ENCODE data around the gene PTPN14. TPM values are rescaled to one million over a fixed set of nuclear protein-coding genes. Genes with fewer than 3 reads are reported as not detected.
"Not testable (repeated sequence)": the region's sequence is repeated elsewhere in the genome, so short reads cannot be mapped to it uniquely, and the experiment has no call there.

The PTPN14 gene
- total RNA-seq, 2 experiments from 2014 or later = 0.08 to 0.09 TPM

DNA sequence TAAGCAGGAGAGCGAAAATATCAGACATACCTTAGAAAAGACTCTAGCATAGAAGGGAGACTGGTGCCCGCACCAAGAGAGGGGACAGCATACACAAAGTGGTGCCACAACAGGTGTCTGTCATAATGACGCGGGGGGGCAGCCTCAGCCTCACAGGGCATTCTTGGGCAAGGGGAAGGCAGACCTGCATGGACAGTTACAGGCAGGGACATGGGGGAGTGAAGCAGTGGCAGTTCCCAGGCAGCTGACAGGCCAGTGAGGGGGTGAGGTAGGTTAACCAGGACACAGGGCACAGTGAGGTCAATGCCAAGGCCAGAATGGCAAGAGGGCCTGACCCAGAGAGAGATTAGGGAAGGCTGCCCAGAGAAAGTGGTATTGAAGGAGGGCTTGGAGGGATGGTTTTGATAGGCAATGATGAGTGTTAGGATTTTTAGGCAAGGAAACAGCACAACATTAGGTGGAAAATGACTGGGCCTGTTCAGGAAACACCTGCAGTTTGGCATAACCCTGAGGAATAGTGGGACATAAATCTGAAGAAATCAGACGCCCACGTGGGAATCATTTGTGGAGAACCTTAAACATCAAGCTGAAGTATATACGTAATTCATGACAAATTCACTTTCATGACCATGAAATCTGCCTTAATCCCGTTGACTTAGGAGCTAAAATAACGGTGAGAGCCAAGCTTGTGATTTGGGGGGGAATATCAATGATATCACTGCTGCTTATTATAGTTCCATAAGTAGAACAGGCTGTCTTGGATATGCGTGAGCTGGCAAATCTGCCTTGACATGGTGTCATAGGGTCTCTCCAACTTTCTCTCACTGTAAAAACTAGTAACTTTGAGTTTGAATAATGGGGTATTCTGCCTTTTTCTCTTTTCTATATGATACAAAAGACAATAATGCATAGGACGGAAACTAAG lies 8.9 kb downstream of the PTPN14 start:
- POLR2A ChIA-PET = no interaction called here
- DNase-seq (no peak), ATAC-seq (ENCODE audit: low read depth) (no peak)
- Mint-ChIP-seq H3K9me3 (no peaks in the 10 kb centered on the region), H3K27ac (no peak overlapping the region), H3K4me3 (no peak overlapping the region), H3K27me3 (peaks cover 21% of the 10 kb centered on the region), H3K36me3 (no peaks in the 10 kb centered on the region), H3K4me1 (peaks cover 5% of the 10 kb centered on the region)

GRCh38 chr1:214541693-214542092 lies 9.7 kb downstream of the PTPN14 start:
- no peak overlapping the region for H3K27ac Mint-ChIP-seq
- no peak overlapping the region for H3K4me3 Mint-ChIP-seq
- POLR2A ChIA-PET = no interaction called here
- H3K9me3 Mint-ChIP-seq = no peaks in the 10 kb centered on the region
- no peak for DNase-seq
- peaks cover 5% of the 10 kb centered on the region for H3K4me1 Mint-ChIP-seq
- ATAC-seq (ENCODE audit: low read depth) = no peak
- no peaks in the 10 kb centered on the region for H3K36me3 Mint-ChIP-seq
- H3K27me3 Mint-ChIP-seq = peaks cover 21% of the 10 kb centered on the region

GRCh38 chr1:214541206-214541605 lies 10.2 kb downstream of the PTPN14 start:
- POLR2A ChIA-PET = no interaction called here
- Mint-ChIP-seq H3K4me3 (no peak overlapping the region), H3K27me3 (peaks cover 21% of the 10 kb centered on the region), H3K27ac (no peak overlapping the region), H3K9me3 (no peaks in the 10 kb centered on the region), H3K4me1 (peaks cover 5% of the 10 kb centered on the region), H3K36me3 (no peaks in the 10 kb centered on the region)
- ATAC-seq (ENCODE audit: low read depth) (no peak), DNase-seq (no peak)

DNA sequence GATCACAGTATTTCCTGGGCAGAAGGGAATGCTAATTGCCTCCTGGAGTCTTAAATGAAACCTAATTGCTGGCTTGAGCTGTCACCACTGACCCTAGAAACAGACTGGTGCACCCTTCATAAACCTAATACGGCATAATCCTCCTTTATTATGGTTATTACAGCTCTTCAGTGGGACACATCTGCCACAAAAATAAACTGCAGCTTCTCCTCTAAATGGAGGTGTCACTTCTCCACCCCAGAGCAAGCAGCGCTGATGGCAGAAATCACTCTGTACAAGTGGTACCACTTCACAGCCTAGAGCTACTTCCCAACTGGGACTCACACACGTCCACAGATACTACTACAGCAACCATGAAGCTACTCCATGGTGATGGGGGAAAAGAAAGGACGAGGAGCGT lies 11.1 kb downstream of the PTPN14 start:
- Mint-ChIP-seq H3K27me3 (peaks cover 19% of the 10 kb centered on the region), H3K9me3 (no peaks in the 10 kb centered on the region), H3K4me3 (no peak overlapping the region), H3K27ac (no peak overlapping the region), H3K36me3 (no peaks in the 10 kb centered on the region), H3K4me1 (peaks cover 5% of the 10 kb centered on the region)
- ATAC-seq (ENCODE audit: low read depth) = no peak
- no peak for DNase-seq
- POLR2A ChIA-PET = no interaction called here

DNA sequence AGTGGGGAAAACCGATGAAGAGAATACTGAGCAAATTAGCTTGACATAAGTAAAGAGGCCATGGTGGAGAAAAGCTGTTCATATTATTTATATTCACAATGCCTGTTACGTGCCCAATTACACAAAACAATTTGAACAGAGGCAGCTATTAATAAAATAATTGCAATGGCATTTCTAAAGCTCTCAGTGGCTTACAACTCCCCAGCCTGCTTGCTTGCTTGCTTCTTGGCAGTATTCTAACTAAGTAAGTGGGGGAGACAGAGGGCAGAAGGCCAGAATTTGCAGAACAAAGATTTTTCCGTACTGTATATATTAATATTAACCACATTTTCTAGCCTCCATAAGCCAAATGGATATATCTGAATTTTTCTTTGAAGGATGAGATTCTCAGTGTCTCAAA lies 12.9 kb downstream of the PTPN14 start:
- POLR2A ChIA-PET = no interaction called here
- Mint-ChIP-seq H3K36me3 (no peaks in the 10 kb centered on the region), H3K27me3 (peaks cover 12% of the 10 kb centered on the region), H3K4me3 (no peak overlapping the region), H3K9me3 (no peaks in the 10 kb centered on the region), H3K4me1 (no peaks in the 10 kb centered on the region), H3K27ac (no peak overlapping the region)
- DNase-seq (no peak), ATAC-seq (ENCODE audit: low read depth) (no peak)

DNA sequence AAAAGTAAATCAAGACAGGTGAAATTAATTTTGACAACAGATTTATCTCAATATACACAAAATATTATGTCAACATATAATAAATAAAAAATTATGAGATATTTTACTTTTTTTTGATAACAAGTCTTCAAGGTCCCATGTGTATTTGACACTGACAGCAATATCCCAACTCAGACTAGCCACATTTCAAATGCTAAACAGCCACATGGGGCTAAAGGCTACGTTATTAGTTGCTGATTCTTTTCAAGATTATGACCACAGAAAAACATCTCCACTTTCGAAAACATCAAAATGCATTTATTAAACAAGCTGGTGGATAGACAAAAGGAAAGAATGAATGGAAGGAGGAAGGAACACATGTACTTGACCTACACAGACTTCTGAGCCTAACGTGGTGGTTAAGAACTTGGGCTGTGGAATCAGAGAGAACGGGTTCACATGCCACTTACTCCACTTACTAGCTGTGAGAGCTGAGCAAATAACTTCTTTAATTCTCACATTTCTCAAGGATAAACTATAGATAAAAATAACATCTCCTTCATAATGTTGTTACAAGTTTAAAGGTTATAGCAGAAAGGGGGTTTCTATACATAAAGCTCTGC lies 13.4 kb downstream of the PTPN14 start:
- Mint-ChIP-seq H3K36me3 (no peaks in the 10 kb centered on the region), H3K4me1 (no peaks in the 10 kb centered on the region), H3K27me3 (peaks cover 12% of the 10 kb centered on the region), H3K9me3 (no peaks in the 10 kb centered on the region), H3K4me3 (no peak overlapping the region), H3K27ac (no peak overlapping the region)
- POLR2A ChIA-PET = no interaction called here
- no peak for DNase-seq
- no peak for ATAC-seq (ENCODE audit: low read depth)

GRCh38 chr1:214537219-214537618 lies 14.2 kb downstream of the PTPN14 start:
- no peaks in the 10 kb centered on the region for H3K9me3 Mint-ChIP-seq
- peaks cover 10% of the 10 kb centered on the region for H3K27me3 Mint-ChIP-seq
- POLR2A ChIA-PET = no interaction called here

GRCh38 chr1:214532070-214532469 lies 19.3 kb downstream of the PTPN14 start:
- no peaks in the 10 kb centered on the region for H3K9me3 Mint-ChIP-seq
- H3K27me3 Mint-ChIP-seq = peaks cover 7% of the 10 kb centered on the region
- ATAC-seq (ENCODE audit: low read depth) = no peak
- H3K4me3 Mint-ChIP-seq = no peak overlapping the region
- POLR2A ChIA-PET = no interaction called here
- peaks cover 3% of the 10 kb centered on the region for H3K4me1 Mint-ChIP-seq
- H3K36me3 Mint-ChIP-seq = no peaks in the 10 kb centered on the region
- H3K27ac Mint-ChIP-seq = no peak overlapping the region
- DNase-seq = no peak

More at GRCh38 chr1:214537219-214537618, 14.2 kb downstream of the PTPN14 start:
- Mint-ChIP-seq H3K36me3 (no peaks in the 10 kb centered on the region), H3K27ac (no peak overlapping the region), H3K4me1 (no peaks in the 10 kb centered on the region), H3K4me3 (no peak overlapping the region)
- DNase-seq (no peak), ATAC-seq (ENCODE audit: low read depth) (no peak)

GRCh38 chr1:214525535-214526019 lies 25.8 kb downstream of the PTPN14 start:
- Mint-ChIP-seq H3K4me3 (no peak overlapping the region), H3K27me3 (peaks cover 9% of the 10 kb centered on the region), H3K4me1 (peaks cover 6% of the 10 kb centered on the region), H3K36me3 (no peaks in the 10 kb centered on the region), H3K9me3 (no peaks in the 10 kb centered on the region), H3K27ac (no peak overlapping the region)
- DNase-seq (no peak), ATAC-seq (ENCODE audit: low read depth) (no peak)
- POLR2A ChIA-PET = no interaction called here

DNA sequence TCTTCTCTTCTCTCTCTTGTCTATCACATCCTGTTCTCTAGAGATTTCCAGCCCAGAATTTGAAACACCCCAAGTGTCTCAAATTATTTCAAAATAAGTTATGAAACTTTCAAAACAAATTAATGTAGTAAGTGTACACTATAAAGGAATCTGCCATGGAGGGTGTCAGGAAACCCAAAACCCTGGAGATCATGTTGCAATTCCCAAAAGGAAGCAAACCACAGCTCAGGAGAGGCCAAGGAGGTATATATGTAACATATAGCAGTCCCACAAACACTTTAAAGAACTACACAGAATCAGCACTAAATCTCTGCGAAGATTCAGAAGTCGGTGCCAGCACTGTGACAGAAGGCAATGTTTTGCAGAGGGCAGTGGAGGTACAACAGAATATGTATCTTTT lies 26.6 kb downstream of the PTPN14 start:
- H3K27me3 Mint-ChIP-seq = peaks cover 7% of the 10 kb centered on the region
- H3K27ac Mint-ChIP-seq = no peak overlapping the region
- POLR2A ChIA-PET = no interaction called here
- H3K4me3 Mint-ChIP-seq = no peak overlapping the region
- H3K4me1 Mint-ChIP-seq = peaks cover 6% of the 10 kb centered on the region
- no peaks in the 10 kb centered on the region for H3K9me3 Mint-ChIP-seq
- DNase-seq (no peak), ATAC-seq (ENCODE audit: low read depth) (no peak)
- no peaks in the 10 kb centered on the region for H3K36me3 Mint-ChIP-seq

DNA sequence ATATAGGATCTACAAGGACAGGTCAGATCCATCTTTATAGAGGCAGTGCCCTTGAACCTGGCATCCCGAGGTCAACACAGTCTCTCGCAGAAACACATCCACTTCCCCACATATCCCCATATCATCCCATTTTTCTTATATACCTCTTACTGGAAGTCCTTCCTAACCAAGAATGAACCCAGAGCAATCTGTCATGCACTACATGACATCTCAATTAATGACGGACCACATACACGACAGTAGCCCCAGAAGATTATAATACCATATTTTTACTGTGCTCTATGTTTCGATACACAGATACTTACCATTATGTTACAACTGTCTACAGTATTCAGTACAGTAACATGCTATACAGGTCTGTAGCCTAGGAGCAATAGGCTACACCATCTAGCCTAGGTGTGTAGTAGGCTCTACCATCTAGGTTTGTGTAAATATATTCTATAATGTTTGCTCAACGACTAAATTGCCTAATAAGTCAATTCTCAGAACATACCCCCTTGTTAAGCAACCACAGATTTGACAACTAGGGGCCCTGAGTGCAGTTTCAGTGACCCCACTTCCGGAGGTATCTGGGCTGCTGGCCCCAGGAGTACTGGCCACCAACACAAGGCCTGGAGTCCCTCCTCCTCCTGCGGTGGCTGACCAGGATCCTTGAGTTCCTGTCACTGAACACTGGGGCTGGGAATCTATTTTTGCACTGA lies 28.1 kb downstream of the PTPN14 start:
- Mint-ChIP-seq H3K9me3 (no peaks in the 10 kb centered on the region), H3K4me1 (peaks cover 4% of the 10 kb centered on the region), H3K27ac (no peak overlapping the region), H3K4me3 (no peak overlapping the region), H3K27me3 (peaks cover 5% of the 10 kb centered on the region), H3K36me3 (no peaks in the 10 kb centered on the region)
- ATAC-seq (ENCODE audit: low read depth) (no peak), DNase-seq (no peak)
- POLR2A ChIA-PET = no interaction called here

DNA sequence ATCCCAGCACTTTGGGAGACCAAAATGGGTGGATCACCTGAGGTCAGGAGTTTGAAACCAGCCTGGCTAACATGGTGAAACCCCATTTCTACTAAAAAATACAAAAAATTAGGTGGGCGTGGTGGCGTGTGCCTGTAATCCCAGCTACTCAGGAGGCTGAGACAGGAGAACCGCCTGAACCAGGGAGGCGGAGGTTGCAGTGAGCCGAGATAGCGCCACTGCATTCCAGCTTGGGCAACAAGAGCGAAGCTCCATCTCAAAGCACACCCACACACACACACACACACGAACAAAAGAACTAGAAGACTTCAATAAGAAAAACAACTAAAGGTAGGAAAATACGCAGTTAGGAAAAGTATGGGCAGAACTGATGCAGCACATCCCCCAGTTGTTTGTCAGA lies 29.9 kb downstream of the PTPN14 start:
- H3K27ac Mint-ChIP-seq; H3K27me3 Mint-ChIP-seq; H3K4me3 Mint-ChIP-seq; H3K9me3 Mint-ChIP-seq; DNase-seq; POLR2A ChIA-PET; H3K36me3 Mint-ChIP-seq; H3K4me1 Mint-ChIP-seq; ATAC-seq (ENCODE audit: low read depth): not testable (repeated sequence)

DNA sequence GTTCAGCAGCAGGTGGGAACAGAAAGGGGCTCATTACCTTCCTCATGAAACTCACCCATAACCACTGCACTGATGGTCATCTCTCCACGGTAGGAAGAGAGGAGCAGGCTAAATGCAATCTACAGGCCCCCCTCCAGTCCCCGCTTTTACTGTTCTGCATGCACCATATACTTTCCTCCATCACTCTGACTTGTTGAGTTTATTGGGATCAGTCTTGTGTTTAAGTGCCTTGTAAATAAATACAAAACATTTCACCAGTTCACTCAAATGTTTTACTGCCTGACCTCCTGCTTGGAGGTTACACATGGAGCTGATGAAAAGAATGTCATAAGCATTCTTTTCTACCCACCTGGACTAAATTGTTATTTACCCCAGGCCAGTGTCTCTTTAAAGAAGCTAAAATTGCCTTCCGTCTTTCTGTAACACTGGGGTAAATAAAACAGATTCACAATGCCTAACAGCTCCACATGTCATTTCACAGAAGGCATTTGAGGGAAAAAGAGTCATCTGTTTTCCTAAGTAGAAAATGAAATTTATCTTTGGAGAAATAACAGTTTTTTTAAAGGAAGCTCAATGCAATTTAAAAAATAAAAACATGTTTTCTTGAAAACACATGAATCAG lies 30.7 kb downstream of the PTPN14 start:
- no peak for ATAC-seq (ENCODE audit: low read depth)
- POLR2A ChIA-PET = no interaction called here
- Mint-ChIP-seq H3K36me3 (no peaks in the 10 kb centered on the region), H3K27ac (no peak overlapping the region), H3K4me1 (peaks cover 4% of the 10 kb centered on the region), H3K9me3 (no peaks in the 10 kb centered on the region), H3K27me3 (no peaks in the 10 kb centered on the region), H3K4me3 (no peak overlapping the region)
- DNase-seq = no peak

All from activated naive CD8-positive, alpha-beta T cell treated with anti-CD3 and anti-CD28 coated beads, Interleukin-2, amount 10 ng/mL, durations not matched to agents 7 days and 5 days (primary cell).